Measurements from ENCODE around the gene SLC16A4. TPM values are rescaled to one million over a fixed set of nuclear protein-coding genes. Genes with fewer than 3 reads are reported as not detected.

Gene SLC16A4
- total RNA-seq, 2 donors from 2014 or later = 29.8 to 48.5 TPM

- Histone ChIP-seq H3K27me3 (replicated peaks; ENCODE audit: insufficient read depth) (no peaks in the 10 kb centered on the region), H3K4me3 (no peak overlapping the region), H3K4me1 (ENCODE audit: control insufficient read depth in 1 of 2, low read depth in 2 of 2) (peaks cover 39 to 62% of the 10 kb centered on the region in 2 donors), H3K36me3 (peaks cover 9% of the 10 kb centered on the region), H3K27ac (no peak overlapping the region), H3K9me3 (no peaks in the 10 kb centered on the region)
- ATAC-seq (ENCODE audit: insufficient number of reproducible peaks, low FRiP score, low read depth) = no peak
- no peak for DNase-seq (ENCODE audit: low spot score)
- TF ChIP-seq CTCF (IDR thresholded peaks at IDR 0.05) = no peak
Measured at GRCh38 chr1:110348771-110349170, 42.1 kb downstream of the SLC16A4 start.

- peaks cover 47 to 69% of the 10 kb centered on the region in 2 donors for H3K4me1 ChIP-seq (ENCODE audit: control insufficient read depth in 1 of 2, low read depth in 2 of 2)
- H3K9me3 ChIP-seq = no peaks in the 10 kb centered on the region
- H3K27me3 ChIP-seq (replicated peaks; ENCODE audit: insufficient read depth) = no peaks in the 10 kb centered on the region
- DNase-seq (ENCODE audit: low spot score) = no peak
- H3K4me3 ChIP-seq = no peak overlapping the region
- ATAC-seq (ENCODE audit: insufficient number of reproducible peaks, low FRiP score, low read depth) = no peak
- H3K27ac ChIP-seq = no peak overlapping the region
- no peak for TF ChIP-seq CTCF (IDR thresholded peaks at IDR 0.05)
- peaks cover 9% of the 10 kb centered on the region for H3K36me3 ChIP-seq
Measured at GRCh38 chr1:110348050-110348449, 42.8 kb downstream of the SLC16A4 start.

- Histone ChIP-seq H3K27ac (no peak overlapping the region), H3K9me3 (no peaks in the 10 kb centered on the region), H3K36me3 (peaks cover 9% of the 10 kb centered on the region), H3K4me1 (ENCODE audit: control insufficient read depth in 1 of 2, low read depth in 2 of 2) (peaks cover 53 to 76% of the 10 kb centered on the region in 2 donors), H3K4me3 (no peak overlapping the region), H3K27me3 (replicated peaks; ENCODE audit: insufficient read depth) (no peaks in the 10 kb centered on the region)
- TF ChIP-seq CTCF (IDR thresholded peaks at IDR 0.05) = no peak
- ATAC-seq (ENCODE audit: insufficient number of reproducible peaks, low FRiP score, low read depth) (no peak), DNase-seq (ENCODE audit: low spot score) (no peak)
Measured at GRCh38 chr1:110347182-110347893, 43.5 kb downstream of the SLC16A4 start.

- Histone ChIP-seq H3K9me3 (no peaks in the 10 kb centered on the region), H3K4me3 (no peak overlapping the region), H3K4me1 (ENCODE audit: control insufficient read depth in 1 of 2, low read depth in 2 of 2) (peaks cover 59 to 83% of the 10 kb centered on the region in 2 donors), H3K36me3 (peaks cover 14% of the 10 kb centered on the region), H3K27ac (no peak overlapping the region), H3K27me3 (replicated peaks; ENCODE audit: insufficient read depth) (no peaks in the 10 kb centered on the region)
- DNase-seq (ENCODE audit: low spot score) (no peak), ATAC-seq (ENCODE audit: insufficient number of reproducible peaks, low FRiP score, low read depth) (no peak)
- no peak for TF ChIP-seq CTCF (IDR thresholded peaks at IDR 0.05)
Measured at GRCh38 chr1:110346690-110347089, 44.1 kb downstream of the SLC16A4 start.

- Histone ChIP-seq H3K27ac (no peak overlapping the region), H3K4me3 (no peak overlapping the region), H3K9me3 (no peaks in the 10 kb centered on the region), H3K36me3 (peaks cover 16% of the 10 kb centered on the region), H3K4me1 (ENCODE audit: control insufficient read depth in 1 of 2, low read depth in 2 of 2) (peaks cover 67 to 90% of the 10 kb centered on the region in 2 donors), H3K27me3 (replicated peaks; ENCODE audit: insufficient read depth) (no peaks in the 10 kb centered on the region)
- DNase-seq (ENCODE audit: low spot score) (no peak), ATAC-seq (ENCODE audit: insufficient number of reproducible peaks, low FRiP score, low read depth) (no peak)
- no peak for TF ChIP-seq CTCF (IDR thresholded peaks at IDR 0.05)
Measured at GRCh38 chr1:110345480-110345879, 45.3 kb downstream of the SLC16A4 start.
